ENCODE measurements around the gene MYL12B.

The MYL12B gene

GRCh38 chr18:3321133-3321812 is 59.3 kb downstream of the MYL12B start:
- no peak for DNase-seq (ENCODE audit: low spot score)
- TF ChIP-seq, protein P1, sequence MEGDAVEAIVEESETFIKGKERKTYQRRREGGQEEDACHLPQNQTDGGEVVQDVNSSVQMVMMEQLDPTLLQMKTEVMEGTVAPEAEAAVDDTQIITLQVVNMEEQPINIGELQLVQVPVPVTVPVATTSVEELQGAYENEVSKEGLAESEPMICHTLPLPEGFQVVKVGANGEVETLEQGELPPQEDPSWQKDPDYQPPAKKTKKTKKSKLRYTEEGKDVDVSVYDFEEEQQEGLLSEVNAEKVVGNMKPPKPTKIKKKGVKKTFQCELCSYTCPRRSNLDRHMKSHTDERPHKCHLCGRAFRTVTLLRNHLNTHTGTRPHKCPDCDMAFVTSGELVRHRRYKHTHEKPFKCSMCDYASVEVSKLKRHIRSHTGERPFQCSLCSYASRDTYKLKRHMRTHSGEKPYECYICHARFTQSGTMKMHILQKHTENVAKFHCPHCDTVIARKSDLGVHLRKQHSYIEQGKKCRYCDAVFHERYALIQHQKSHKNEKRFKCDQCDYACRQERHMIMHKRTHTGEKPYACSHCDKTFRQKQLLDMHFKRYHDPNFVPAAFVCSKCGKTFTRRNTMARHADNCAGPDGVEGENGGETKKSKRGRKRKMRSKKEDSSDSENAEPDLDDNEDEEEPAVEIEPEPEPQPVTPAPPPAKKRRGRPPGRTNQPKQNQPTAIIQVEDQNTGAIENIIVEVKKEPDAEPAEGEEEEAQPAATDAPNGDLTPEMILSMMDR (IDR thresholded peaks at IDR 0.05; ENCODE audit: extremely low read depth, insufficient read depth, missing control alignments) = no peak
- in situ Hi-C loops (cut with MboI; ENCODE audit: low pct_unique_long_range_greater_than_20kb, low sequenced_read_pairs, unreplicated experiment) = no loop called here

DNA sequence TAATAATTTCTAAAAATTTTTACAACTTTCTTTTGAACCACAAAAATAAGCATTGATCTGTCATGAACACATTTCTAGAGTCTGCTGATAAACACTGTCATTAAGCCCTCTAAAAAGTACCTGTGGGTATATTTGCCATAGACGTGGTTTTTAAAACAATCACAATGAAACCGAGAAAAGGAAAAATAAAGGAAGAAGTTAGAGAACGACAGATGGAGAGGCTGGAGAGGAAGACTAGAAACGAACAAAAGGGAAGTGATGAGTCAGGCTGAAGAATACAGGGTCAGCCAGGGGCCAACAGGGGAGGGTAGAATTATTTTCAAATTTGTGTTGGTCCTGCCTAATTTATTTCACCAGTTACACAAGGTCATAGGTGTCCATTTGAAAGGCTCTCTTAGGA is 62.0 kb downstream of the MYL12B start:
- TF ChIP-seq, protein P1 (IDR thresholded peaks at IDR 0.05; ENCODE audit: extremely low read depth, insufficient read depth, missing control alignments) = no peak
- DNase-seq (ENCODE audit: low spot score) = peak; percentile 32
- in situ Hi-C loops (cut with MboI; ENCODE audit: low pct_unique_long_range_greater_than_20kb, low sequenced_read_pairs, unreplicated experiment) = no loop called here

Measured in GM13977 (cell line).